Occipital lobe (tissue), 2 donors: ENCODE data around the gene BCKDHB. TPM values are rescaled to one million over a fixed set of nuclear protein-coding genes. Genes with fewer than 3 reads are reported as not detected.

Experiments used
- DNase-seq: peaks from one replicate; lab custom pipeline; 2025; lab: John Stamatoyannopoulos, UW
- total RNA-seq: library from RNA; depleted of rRNA; stranded (reverse); fragments of >200 nt; gene quantifications from one replicate; pipeline ENCODE4 v1.2.3, GENCODE V29; 2014

Gene BCKDHB
- total RNA-seq, 1 donor from 2014 or later, result 19.8 TPM

DNA sequence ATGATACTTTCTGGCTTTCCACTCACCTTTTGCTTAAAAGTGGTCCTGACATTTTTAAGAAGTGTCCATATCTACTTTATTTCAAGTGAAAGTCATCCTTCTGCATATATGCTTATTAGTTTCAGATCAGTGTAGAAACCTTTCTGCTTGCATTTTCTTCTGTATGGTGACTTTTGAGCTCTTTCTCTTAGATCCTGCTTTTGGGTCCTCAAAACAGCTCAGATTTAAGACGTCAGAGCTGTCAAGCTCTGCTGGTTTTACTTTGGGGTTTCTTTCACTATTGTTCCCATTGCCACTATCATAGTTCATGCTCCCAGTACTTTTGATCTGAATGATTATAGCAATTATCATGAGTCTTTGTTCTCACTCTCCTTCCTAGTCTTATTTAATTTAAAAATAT lies 41.7 kb downstream of the BCKDHB start:
- DNase-seq, result no peak

DNA sequence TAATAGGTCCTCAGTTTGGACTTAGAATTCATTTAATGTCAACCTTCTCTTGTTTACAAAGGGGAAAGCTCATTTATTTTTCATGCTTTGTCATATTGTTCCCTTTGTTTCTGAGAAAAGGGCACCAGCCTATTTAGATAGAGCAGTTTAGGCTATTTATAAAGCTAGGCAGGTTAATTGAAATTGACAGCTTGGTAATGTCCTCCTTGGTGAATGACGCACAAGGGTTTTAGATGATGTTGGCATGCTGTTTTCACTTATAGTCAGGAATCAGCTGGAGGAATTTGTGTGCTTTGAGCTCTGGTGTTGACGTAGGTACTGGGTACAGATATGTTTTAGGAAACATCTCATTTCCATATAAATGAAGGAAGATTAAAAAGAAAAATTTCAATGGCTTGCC lies 45.2 kb downstream of the BCKDHB start:
- no peak for DNase-seq

DNA sequence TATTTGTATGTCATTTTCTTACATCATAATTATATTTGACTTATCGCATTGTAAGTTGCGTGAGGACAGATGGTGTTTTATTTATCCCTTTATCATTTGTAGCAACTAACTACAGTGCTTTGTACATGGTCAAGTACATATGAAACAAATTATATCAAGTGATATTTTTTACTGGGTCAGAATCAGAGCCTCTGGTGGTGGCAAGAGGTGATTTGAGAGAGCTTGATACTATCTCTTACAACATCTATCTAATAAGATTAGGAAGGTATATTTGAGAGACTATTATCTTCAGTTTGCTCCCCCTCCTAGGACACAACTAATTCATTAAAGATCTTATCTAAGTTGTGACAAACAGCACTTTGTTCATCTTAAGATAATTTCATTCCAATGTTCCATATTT lies 47.7 kb downstream of the BCKDHB start:
- no peak for DNase-seq

DNA sequence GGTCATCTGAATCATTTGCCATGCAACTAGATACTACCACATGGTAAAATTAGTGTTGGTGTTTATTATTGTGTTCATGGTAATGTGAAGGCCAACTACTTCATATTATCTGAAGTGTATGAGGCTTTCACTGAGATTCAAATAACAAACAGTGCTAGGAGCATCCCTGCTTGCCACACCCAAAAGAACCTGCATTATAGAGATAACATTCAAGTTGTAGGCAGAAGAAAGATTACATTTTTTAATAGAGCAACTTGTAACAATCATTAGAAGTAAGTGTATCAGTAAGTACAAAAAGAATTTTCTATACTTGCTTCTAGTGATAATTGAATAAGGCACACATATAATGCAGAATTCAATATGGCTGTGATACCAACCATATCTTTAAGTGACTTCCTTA lies 49.8 kb downstream of the BCKDHB start:
- no peak for DNase-seq

DNA sequence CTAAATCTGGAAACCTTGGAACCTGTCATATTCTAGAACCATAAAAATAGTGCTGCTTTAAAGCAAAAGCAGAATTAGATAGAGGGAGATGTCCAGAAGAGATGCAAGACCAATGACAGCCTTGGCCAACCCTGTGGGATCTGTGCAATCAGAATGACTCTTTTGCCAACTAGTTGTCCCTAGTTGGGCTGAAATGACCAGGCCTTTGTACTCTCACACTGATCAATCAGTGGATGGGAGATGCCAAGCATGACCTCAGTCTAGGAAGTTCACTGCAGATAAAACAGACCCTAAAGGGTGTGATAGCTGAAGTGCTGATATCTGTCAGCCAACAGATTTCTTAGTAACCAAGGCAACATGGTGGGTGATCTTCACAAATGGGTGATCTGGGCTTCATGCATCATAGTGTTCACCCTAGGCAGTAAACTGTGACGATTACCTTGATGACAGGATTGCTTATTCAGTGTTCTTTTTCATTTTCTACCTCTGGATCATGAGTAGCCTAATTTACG lies 52.1 kb downstream of the BCKDHB start:
- no peak for DNase-seq

DNA sequence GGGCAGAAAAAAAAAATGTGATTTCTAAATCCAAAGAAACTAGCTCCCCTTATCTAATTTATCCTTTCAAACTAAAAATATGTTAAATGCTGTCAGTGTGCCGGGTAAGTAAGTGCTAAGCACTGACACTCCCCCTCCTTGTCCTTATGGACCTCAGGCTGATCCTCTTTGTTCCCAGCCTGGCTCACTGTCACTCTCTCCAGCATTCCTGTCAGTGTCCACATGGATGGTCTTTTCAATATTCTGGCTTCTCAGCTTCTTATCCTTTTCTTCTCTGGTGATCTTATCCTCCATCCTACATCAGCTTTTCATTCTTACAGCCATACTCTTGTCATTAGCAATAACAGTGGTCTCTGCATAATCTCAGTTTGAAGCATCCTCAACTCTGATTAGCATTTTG lies 55.0 kb downstream of the BCKDHB start:
- DNase-seq, result no peak

DNA sequence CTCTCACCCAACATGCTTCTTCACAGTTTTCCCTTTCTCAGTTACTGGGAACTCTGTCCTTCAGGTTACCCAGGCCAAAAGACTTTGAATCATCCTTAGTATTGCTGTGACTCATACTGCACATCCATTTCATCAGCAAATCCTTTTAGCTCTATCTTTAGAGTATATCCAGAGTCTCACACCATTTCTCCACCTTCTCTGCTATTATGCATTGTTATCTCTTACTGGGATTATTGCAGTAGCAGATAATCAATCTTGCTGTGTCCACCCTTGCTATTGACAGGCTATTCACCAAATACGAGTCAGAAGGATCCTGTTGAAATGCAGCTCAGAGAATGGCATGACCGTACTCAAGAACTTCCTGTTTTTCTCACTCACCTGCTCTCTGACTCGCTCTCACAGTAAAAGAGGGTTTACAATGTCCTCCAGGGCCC lies 57.3 kb downstream of the BCKDHB start:
- no peak for DNase-seq

DNA sequence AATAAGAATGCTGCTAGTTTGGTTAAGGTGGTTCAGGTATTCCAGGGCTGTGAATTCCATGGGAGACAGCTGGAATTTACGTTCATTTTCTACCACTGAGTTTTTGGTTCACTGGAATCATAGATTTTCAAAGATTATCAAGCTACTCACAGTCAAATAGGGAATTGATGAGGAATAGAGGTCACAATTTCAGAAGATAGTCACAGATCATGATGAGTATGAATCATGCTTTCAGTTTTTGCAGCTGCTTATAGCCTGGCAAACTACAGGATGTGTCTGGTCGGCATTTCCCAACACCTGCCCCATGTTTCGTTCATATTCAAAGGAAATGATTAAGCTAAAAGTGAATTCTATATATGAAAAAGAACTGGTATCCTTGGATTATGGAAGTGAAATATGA lies 58.7 kb downstream of the BCKDHB start:
- no peak for DNase-seq

DNA sequence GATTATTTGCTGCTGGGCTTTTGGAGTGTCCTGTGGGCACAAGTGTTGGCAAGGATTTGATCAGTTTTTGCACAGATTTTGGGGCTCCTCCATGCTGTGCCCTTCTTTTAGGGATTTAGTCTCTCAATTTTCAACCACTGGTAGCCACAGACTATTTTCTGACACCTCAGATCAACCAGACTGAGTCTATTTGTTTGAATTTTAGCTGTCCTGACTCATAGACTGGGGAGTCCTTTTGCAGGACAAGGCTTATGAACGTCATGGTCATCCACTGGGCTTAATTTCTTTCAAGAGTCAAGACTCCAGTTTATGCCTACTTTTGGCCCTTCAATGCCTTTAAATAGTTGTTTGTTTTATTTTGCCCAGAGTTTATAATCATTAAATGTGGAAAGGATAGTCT lies 59.3 kb downstream of the BCKDHB start:
- DNase-seq, result no peak

DNA sequence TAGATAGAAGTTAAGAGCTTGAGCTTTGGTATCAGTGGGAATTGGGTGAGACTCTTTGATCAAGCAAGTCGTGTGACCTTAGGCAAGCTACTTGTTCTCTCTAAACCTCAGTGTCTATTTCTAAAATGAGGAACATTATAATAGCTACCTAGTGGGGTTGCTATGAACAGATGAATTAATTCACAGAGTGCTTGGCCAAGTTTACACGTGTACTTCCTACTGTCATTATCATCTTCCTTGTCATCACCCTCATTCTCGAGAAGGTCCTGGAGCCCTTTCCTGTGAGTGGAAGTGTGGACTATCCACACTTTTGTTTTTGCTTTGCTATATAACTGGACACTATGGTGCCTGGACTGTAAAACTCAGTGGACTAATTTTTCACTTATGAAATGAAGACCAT lies 64.0 kb downstream of the BCKDHB start:
- DNase-seq, result no peak

DNA sequence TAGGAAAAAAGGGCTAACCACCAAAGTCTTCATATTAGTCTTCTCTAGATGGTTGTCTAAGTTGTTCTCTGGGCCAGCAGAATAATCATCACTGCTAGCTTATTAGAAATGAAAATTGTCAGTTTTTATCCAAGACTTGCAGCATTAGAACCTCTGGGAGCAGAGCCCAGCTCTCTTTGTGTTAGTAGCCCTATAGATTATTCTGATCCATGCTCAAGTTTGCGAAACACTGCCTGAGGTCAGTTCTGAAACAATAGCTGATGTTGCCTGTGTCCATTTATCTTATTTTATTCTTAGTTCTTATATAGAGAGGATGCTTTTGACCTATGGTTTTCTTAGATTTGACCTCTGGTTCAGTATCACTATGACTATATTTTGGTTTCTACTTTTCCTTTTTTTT lies 66.9 kb downstream of the BCKDHB start:
- DNase-seq, result no peak

DNA sequence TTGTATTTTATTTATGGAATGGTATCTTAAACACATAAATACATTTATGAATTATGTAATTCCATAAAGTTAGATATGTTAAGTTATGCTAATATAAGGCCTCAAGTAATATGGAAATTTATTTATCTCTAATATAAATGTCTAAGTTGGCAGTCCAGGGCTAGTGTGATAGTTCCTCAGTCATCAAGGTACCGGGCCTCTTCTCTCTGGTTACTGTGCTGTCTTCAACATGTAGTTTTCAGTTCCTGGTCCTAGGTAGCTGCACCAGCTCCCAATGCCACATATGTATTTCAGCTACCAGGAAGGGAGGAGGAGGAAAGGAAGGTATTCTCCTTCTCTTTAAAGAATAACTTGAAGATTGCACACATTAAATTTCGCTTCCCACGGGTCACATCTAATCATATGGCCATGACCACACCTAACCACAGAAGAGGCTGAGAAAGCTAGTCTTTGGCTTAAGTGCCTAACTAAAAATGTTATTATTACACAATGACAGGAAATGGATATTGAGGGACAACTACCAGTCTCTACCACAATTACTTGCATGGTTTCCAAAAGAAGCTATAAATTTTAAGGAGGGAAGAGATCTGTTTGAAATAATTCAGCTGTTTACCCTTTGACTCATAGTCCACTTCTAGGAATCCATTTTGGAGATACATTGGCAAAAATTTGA lies 68.6 kb downstream of the BCKDHB start:
- no peak for DNase-seq

DNA sequence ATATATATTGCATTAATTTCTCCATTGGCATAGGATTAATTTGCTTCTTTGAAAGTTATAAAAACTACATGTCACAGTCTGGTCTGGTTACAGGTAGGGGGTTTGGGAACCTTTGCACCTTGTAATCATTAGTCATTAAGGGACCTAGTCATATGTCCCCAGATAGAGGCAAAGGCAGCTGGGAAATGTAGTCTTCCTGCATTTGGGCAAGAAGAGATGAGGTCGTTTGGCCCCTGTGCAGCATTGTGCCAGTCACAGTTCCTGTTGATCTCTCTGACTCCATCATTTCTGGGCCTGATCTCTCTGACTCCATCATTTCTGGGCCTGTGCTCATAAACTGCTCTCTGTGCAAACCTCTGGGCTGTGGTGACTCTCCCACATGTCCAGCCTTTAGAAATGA lies 73.2 kb downstream of the BCKDHB start:
- no peak for DNase-seq

DNA sequence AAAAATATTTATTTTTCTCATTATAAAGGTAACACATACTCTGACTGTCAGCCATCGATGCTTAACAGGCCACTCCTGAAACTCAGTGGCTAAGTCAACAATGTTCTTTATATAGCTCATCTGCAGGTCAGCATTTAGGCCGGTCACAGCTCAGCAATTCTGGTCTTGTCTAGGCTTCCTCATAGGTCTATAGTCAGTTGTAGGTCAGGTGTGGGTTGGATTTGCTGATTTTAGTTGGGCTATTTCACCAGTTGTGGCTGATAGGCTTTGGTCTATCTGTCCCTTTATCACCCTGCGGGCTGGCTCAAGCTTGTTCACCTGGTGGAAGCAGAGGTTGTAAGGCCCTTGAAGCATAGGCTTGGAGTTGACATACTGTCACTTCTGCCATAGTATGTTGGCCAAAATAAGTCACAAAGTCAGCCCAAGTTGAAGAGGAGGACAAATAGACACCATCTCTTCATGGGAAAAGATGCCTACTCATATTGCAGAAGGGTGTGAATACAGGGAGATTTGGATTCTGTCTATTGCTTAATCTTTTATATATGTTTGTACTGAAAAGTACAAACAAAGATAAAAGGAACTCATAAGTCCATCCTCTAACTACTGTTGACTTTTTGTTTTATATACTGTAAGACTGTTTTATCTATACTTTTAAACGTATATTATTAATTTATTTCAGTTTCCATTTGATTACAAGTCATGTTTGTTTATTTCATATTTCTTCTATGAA lies 75.0 kb downstream of the BCKDHB start:
- no peak for DNase-seq

DNA sequence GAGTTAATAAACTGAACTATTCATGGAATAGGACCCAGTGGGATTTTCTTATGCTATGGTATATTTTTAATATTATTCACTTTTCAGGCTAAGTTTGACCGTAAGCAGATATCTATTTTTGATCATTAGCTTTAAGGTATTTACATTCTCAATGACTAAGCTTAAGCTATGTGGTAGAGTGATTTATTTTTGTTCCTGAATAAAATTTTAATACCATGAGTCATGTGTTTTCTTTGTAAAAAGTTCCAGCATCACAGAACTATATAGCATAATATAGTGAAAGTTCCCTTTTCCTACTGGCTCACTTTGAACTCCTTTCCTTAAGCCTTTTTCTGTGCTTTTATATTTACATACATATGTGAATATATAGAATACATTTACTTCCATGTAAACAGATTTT lies 75.8 kb downstream of the BCKDHB start:
- DNase-seq, result no peak

DNA sequence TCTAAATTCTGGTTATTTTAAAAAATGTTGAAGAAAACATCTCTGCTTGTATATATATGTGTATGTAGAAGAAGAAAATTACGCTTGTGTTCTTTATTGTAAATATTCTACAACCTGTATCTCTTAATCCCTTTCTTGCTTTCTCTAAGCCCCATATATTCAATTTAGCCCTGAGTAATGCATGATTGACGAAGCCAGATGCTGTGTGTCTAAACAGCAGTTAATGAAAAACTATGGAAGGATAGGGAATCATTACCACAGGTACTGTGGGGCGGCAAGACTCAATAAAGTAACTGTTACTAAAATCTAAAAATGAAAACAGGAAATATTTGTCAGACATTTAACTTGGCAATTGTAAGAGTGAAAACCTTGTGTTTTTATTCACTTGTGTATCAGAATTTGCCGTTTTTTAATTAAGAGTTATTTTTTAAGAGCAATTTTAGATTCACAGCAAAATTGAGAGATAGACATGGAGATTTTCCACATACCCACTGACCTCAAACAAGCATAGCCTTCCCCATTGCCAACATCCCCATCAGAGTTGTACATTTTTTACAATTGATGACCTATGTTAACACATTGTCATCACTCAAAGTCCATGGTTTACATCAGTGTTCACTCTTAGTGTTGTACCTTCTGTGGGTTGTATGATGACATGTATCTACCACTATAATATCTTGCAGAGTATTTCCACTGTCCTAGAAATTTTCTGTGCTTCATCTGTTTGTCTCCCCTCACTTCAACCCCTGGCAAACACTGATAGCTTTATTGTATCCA lies 76.7 kb downstream of the BCKDHB start:
- DNase-seq, result no peak

DNA sequence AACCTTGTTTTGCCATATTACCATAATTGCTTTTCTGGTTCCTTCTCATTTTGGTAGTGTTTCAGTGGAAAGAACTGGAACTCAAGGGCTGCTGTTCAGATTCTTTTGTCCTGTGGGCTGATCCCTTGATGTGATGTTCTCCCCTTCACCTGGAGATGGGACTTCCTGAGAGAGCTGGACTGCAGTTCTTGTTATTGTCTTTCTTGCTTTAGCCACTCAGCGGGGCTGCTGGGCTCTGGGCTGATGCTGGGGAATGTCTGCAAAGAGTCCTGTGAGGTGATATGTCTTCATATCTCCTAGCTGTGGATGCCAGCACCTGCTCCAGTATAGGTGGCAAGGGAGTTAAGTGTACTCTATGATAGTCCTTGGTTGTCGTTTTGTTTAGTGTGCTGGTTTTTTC lies 79.0 kb downstream of the BCKDHB start:
- no peak for DNase-seq

DNA sequence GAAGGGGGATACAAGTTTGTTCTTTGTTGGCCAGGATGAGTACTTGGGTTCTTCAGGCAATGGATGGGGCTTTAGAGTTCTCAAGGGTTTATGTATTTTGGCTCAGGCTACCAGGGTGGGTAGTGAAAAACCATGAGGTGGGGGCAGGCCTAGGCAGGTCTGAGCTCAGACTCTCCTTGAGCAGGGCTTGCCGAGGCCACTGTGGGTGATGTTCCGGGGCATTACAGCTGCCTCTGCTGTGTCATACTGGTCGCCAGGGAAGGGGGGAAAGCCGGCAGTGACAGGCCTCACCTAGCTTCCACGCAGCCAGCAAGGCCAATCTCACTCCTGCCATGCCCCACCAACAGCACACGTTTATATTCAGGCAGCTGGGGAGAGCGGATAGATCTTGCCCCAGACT lies 79.6 kb downstream of the BCKDHB start:
- no peak for DNase-seq

DNA sequence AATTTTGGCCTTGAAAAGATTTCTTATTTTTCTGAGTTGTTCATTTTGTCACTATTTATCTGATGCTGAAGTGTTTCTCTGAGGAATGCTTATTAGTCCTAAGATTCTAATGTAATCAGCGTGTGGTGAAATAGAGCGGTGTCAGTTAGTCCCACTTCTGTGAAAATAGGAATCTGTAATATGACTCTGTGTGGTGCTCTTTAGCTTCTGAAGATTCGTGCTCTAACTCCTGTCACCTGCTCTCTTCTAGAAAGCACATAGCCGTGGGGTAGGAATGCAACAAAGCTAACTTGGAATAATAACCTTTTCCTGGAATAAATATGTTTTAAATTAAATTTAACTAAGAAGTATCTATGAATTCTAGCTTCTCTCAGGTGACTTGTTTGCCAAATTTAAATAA lies 90.4 kb downstream of the BCKDHB start:
- no peak for DNase-seq

DNA sequence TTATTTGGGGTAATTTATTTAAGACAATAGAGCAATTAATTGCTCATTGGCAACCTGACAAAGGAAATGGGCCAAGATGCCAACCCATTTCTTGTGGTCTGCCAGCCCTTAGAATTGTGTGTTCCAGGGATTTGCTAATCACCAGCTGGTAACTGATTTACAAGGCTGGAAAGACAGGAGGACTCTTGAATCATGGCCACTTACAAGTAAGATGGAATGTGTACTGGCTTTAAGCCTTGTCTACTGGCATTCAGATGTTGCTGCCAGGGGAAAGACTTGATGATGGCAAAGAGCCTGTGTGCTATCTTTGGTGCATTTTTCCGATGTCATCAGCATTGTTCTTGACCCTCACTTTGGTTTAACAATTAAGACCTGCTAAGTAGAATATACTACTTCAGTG lies 91.0 kb downstream of the BCKDHB start:
- DNase-seq, result peak; percentile 1

DNA sequence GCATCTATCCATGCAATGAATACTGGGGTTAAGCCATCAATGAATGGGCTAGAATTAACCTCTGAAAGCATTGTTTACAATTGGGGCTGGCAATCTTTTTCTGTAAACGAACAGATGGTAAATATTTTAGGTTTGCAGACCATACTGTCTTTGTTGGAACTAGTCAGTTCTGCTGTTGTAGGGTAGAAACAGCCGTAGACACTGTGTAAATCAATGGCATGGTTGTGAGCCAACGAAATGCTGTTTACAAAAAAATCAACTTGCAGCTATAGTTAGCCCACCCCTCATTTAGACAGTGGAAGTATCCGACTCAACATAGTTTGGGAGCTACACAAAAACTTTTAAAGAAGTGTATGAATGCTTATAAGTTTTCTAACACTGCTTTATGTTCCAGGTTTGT lies 91.5 kb downstream of the BCKDHB start:
- no peak for DNase-seq

DNA sequence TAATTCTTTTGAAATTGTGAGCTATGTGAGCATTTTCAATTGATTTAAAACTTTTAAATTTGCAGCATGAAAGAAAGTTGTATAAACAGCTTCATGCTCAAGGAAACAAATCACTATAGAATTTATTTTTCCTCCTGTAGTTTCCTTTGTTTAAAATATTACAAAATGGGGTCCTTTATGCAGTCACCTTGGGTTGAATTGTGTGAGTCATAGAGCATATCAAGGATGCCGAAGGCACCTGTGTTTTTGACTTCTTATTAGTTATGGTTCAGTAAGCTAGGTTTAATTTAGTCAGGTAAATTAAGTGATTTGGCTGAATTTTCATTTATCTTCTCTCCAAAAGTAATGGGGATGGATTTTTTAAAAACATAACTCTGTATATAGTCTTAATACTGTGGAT lies 96.8 kb downstream of the BCKDHB start:
- no peak for DNase-seq
